C1 segment of cervical spinal cord (tissue), 14 donors: Measurements from ENCODE around the gene SMARCD3.

ENCODE experiments used
- DNase-seq, 14 donors: peaks; one replicate each; lab custom pipeline; 2025; lab: John Stamatoyannopoulos, UW

The SMARCD3 gene

GRCh38 chr7:151248346-151249033 lies at the start of gene SMARCD3:
Gene SMARCD3 (minus strand): TSS chr7:151248694. CDS start chr7:151248562, 132 bp downstream.
- DNase-seq, result peak in 12 of 14 donors; percentile 33 to 83 (median 64)

DNA sequence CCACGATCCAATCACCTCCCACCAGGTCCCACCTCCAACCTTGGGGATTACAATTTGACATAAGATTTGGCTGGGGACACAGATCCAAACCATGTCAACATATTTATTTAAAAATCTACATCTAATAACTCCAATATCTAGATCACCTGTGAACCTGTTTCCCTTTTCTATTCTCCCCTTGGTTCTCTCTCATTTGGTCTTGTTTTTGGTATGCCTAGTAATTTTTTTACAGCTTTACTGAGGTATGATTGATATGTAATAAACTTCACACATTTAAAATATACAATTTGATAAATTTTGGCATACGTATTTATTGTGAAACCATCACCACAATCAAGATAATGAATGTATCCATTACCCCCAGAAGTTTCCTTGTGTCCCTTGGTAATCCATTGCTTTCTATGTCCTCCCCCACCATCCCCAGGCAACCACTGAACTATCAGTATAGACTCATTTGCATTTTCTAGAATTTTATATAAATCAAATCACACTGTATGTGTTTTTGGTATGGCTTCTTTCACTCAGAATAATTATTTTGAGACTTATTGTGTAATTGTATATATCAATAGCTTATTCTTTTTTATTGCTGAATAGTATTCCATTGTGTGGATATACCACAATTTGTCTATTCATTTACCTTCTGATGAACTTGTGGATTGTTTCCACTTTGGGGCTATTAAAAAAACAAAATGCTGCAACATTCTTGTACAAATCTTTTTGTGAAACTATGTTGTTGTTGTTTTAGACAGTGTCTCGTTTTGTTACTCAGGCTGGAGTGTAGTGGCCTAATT lies 47.9 kb upstream of the SMARCD3 start:
- no peak for DNase-seq

- no peak for DNase-seq
Observed at GRCh38 chr7:151292850-151293249, 44.4 kb upstream of the SMARCD3 start.

- DNase-seq, result no peak
Observed at GRCh38 chr7:151291206-151291605, 42.7 kb upstream of the SMARCD3 start.

- DNase-seq, result no peak
Observed at GRCh38 chr7:151290355-151290760, 41.9 kb upstream of the SMARCD3 start.

- no peak for DNase-seq
Observed at GRCh38 chr7:151289891-151290290, 41.4 kb upstream of the SMARCD3 start.

DNA sequence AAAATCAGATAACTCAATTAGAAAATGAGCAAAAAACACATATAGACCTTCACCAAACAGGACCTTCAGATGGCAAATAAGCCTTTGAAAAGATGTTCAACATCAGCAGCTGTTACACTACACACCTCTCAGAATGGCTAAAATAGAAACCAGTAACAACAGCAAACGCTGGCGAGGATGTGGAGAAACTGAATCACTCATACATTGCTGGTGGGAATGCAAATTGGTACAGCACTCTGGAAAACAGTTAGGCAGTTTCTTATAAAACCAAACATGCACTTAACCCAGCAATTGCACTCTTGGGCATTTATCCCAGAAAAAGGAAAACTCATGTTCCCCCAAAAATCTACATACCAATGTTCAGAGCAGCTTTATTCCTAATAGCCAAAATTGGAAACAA lies 37.7 kb upstream of the SMARCD3 start:
- no peak for DNase-seq

GRCh38 chr7:151283302-151283701 lies 34.8 kb upstream of the SMARCD3 start:
- no peak for DNase-seq

DNA sequence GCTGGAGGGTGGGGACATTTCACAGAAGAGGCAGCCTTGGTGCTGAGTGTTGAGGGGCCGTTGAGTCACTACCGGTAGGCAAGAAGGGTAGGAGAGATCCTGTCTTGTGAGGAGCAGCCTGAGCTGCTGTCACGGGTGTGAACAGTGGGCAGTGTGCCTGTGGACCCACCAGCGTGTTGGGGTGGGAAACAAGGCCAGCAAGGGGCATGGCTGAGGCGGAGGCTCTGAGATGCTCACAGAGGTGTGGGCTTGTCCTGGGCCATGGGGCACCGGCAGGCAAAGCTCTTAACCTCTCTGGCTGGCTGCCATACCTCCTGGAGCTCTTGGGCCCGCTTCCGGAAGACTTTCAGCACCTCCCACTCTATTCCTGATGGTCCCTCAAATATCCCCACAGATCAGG lies 33.6 kb upstream of the SMARCD3 start:
- no peak for DNase-seq

- DNase-seq, result no peak
Observed at GRCh38 chr7:151281686-151282085, 33.2 kb upstream of the SMARCD3 start.

DNA sequence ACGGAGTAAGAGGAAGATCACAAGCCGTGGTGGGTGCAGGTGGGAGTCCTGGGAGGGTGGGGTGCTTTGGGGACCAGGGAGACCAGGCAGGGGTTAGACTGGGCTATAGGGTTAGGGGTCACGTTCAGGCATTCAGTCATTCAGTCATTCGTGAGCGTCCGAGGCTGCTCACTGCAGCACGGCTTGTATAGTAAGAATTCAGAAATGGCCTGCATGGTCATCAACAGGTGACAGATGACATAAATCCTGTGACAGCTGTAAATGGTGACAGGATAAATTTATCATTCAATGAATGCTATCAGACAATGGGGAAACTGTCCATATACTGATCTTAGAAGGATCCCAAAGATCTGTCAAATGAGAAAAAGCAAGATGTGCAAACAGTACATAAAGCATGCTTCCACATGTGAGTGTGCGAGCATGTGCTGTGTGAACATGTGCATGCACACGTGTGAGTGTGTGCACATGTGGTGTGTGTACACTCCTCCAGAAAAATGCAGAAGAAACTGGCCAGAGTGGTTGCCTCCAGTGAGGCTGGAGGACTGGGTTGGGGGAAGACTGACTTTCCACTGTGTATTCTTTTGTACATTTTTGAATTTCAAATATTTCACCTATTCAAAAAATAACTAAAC lies 32.0 kb upstream of the SMARCD3 start:
- no peak for DNase-seq

GRCh38 chr7:151279868-151280267 lies 31.4 kb upstream of the SMARCD3 start:
- no peak for DNase-seq

DNA sequence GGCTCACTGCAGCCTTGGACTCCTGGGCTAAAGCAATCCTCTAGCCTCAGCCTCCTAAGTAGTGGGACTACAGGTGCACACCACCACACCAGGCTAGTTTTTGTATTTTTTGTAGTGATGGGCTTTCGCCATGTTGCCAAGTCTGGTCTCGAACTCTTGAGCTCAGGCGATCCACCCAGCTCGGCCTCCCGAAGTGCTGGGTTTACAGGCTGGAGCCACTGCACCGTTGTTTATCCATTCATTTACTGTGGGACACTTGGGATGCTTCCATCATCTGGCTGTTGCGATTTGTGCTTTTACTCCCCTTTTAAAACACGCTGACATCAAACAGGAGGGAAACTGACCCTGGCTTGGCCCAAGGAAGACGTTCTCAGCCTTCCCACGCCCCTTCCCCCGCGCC lies 30.5 kb upstream of the SMARCD3 start:
- DNase-seq, result no peak

GRCh38 chr7:151277631-151278030 lies 29.1 kb upstream of the SMARCD3 start:
- no peak for DNase-seq

GRCh38 chr7:151276666-151277590 lies 28.4 kb upstream of the SMARCD3 start:
- peak in 8 of 14 donors; percentile 24 to 82 (median 56) for DNase-seq

GRCh38 chr7:151275813-151276577 lies 27.5 kb upstream of the SMARCD3 start:
- peak in 3 of 14 donors; percentile 28 to 90 (median 47) for DNase-seq

- no peak for DNase-seq
Observed at GRCh38 chr7:151274936-151275812, 26.7 kb upstream of the SMARCD3 start.

DNA sequence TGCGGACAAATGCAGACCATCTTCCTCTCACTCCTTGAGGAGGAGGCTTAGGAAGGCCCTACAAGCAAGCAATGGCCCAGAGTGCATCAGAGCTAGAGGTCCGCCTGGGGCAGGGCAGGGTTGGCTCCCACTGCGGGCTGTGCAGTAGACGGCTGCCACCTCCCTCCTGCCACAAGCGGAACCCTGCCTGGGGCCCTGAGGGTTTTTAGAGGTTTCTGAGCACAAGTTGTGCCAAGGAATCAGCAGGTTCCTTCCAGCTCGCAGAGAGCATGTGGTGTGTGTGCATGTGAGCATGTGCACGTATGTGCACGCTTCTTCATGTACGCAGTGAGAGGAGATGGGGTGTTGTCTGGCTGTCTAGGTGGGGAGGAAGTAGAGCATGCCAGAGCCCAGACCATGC lies 25.9 kb upstream of the SMARCD3 start:
- DNase-seq, result no peak

GRCh38 chr7:151273651-151274390 lies 25.3 kb upstream of the SMARCD3 start:
- no peak for DNase-seq
